ENCODE data around the gene ZNF408.

Gene ZNF408

GRCh38 chr11:46727952-46728658, 27.3 kb downstream of the ZNF408 start:
- no peak for DNase-seq (ENCODE audit: low read depth)

GRCh38 chr11:46728659-46729040, 27.8 kb downstream of the ZNF408 start:
- no peak for DNase-seq (ENCODE audit: low read depth)

GRCh38 chr11:46729110-46730027, 28.5 kb downstream of the ZNF408 start:
- peak; percentile 12 for DNase-seq (ENCODE audit: low read depth)

GRCh38 chr11:46731545-46731944, 30.7 kb downstream of the ZNF408 start:
- no peak for DNase-seq (ENCODE audit: low read depth)

- no peak for DNase-seq (ENCODE audit: low read depth)
Observed at GRCh38 chr11:46733234-46733633, 32.4 kb downstream of the ZNF408 start.

- no peak for DNase-seq (ENCODE audit: low read depth)
Observed at GRCh38 chr11:46736146-46736545, 35.3 kb downstream of the ZNF408 start.

GRCh38 chr11:46736615-46737014, 35.8 kb downstream of the ZNF408 start:
- no peak for DNase-seq (ENCODE audit: low read depth)

GRCh38 chr11:46737699-46738098, 36.9 kb downstream of the ZNF408 start:
- DNase-seq (ENCODE audit: low read depth): no peak

- DNase-seq (ENCODE audit: low read depth): no peak
Observed at GRCh38 chr11:46738887-46739286, 38.1 kb downstream of the ZNF408 start.

GRCh38 chr11:46741600-46742484, 41.0 kb downstream of the ZNF408 start:
- DNase-seq (ENCODE audit: low read depth): no peak

- no peak for DNase-seq (ENCODE audit: low read depth)
Observed at GRCh38 chr11:46743043-46743442, 42.2 kb downstream of the ZNF408 start.

- no peak for DNase-seq (ENCODE audit: low read depth)
Observed at GRCh38 chr11:46743693-46744339, 43.0 kb downstream of the ZNF408 start.

- DNase-seq (ENCODE audit: low read depth): no peak
Observed at GRCh38 chr11:46745328-46745727, 44.5 kb downstream of the ZNF408 start.

GRCh38 chr11:46745995-46746394, 45.2 kb downstream of the ZNF408 start:
- DNase-seq (ENCODE audit: low read depth): no peak

- DNase-seq (ENCODE audit: low read depth): no peak
Observed at GRCh38 chr11:46747150-46747549, 46.3 kb downstream of the ZNF408 start.
